ENCODE measurements around the gene SERPINE3.

DNA sequence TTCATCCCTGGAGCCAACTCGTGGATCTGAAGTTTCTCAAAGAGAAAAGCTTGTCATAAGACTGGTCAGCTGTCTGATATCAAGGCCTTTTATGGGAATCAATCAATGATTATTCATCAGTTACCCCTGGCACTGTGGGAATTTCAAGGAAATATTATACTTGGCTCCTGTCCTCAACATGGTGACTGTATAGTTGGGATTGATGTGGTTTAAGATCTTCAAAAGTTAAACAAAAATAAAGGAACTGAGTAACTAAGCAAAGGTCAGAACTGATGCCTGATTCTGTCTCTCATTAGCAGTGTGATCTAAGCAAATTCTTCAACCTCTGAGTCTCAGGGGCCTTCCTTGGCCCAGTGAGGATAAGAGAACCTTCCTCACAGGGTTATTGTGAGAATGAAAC is 22.2 kb upstream of the SERPINE3 start:
- no peak for TF ChIP-seq TAF1 (IDR thresholded peaks at IDR 0.05; ENCODE audit: borderline replicate concordance, insufficient read depth, low read length)
- TF ChIP-seq POLR2AphosphoS5 (IDR thresholded peaks at IDR 0.05; ENCODE audit: low read depth, low read length) = no peak
- no peak for TF ChIP-seq SIN3A (IDR thresholded peaks at IDR 0.05; ENCODE audit: borderline replicate concordance, insufficient read depth, low read length)
